ENCODE results near the gene DAGLB.

DAGLB gene

DNA sequence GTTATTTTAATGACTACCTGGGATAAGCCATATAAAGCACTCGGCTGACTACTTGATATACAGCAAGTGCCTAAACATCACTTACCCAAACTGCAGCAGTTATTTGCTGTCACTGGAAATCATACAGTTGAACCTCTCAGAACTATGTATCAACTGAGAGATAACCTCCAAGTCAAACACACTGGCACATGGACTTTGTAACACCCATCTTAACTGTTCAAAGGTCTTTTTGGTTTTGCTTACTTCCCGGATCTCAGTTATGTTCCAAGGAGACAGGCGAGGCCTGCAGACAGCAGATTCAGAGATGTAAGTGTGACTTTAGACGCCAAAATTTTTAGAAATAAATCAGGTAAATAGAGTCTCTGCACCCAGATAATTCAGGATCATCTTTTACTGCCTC, 34.6 kb upstream of the DAGLB start:
- TF ChIP-seq, protein P1, sequence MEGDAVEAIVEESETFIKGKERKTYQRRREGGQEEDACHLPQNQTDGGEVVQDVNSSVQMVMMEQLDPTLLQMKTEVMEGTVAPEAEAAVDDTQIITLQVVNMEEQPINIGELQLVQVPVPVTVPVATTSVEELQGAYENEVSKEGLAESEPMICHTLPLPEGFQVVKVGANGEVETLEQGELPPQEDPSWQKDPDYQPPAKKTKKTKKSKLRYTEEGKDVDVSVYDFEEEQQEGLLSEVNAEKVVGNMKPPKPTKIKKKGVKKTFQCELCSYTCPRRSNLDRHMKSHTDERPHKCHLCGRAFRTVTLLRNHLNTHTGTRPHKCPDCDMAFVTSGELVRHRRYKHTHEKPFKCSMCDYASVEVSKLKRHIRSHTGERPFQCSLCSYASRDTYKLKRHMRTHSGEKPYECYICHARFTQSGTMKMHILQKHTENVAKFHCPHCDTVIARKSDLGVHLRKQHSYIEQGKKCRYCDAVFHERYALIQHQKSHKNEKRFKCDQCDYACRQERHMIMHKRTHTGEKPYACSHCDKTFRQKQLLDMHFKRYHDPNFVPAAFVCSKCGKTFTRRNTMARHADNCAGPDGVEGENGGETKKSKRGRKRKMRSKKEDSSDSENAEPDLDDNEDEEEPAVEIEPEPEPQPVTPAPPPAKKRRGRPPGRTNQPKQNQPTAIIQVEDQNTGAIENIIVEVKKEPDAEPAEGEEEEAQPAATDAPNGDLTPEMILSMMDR (IDR thresholded peaks at IDR 0.05): no peak
- H3K27ac ChIP-seq: no peak overlapping the region
- H3K36me3 ChIP-seq: no peaks in the 10 kb centered on the region
- H3K4me1 ChIP-seq (ENCODE audit: control insufficient read depth in 1 of 2, insufficient read depth in 1 of 2, low read depth in 1 of 2, low read length in 1 of 2): peaks cover 18 to 20% of the 10 kb centered on the region in 2 experiments
- H3K4me3 ChIP-seq (ENCODE audit: low read depth in 1 of 2, low read length in 1 of 2): no peak overlapping the region
- no peaks in the 10 kb centered on the region for H3K9me3 ChIP-seq
- no peaks in the 10 kb centered on the region for H3K27me3 ChIP-seq

DNA sequence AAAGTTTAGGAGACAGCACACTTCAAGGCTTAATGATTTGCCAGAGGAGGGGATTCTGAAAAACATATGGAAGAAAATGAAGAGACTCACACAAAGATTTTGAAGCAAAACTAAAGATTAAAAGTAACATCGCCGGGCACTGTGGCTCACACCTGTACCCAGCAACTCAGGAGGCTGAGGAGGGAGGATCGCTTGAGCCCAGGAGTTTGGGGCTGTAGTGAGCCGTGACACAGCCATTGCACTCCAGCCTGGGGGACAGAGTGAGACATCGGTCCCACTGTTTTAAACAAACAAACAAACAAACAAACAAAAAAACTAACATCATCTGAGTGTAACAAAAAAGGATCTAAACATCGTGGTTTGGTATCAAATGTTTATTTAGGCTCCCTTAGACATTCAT, 33.7 kb upstream of the DAGLB start:
- H3K9me3 ChIP-seq: no peaks in the 10 kb centered on the region
- no peaks in the 10 kb centered on the region for H3K36me3 ChIP-seq
- H3K27me3 ChIP-seq: no peaks in the 10 kb centered on the region
- H3K4me3 ChIP-seq (ENCODE audit: low read depth in 1 of 2, low read length in 1 of 2): no peak overlapping the region
- peaks cover 23 to 24% of the 10 kb centered on the region in 2 experiments for H3K4me1 ChIP-seq (ENCODE audit: control insufficient read depth in 1 of 2, insufficient read depth in 1 of 2, low read depth in 1 of 2, low read length in 1 of 2)
- TF ChIP-seq, protein P1 (IDR thresholded peaks at IDR 0.05): no peak
- no peak overlapping the region for H3K27ac ChIP-seq

DNA sequence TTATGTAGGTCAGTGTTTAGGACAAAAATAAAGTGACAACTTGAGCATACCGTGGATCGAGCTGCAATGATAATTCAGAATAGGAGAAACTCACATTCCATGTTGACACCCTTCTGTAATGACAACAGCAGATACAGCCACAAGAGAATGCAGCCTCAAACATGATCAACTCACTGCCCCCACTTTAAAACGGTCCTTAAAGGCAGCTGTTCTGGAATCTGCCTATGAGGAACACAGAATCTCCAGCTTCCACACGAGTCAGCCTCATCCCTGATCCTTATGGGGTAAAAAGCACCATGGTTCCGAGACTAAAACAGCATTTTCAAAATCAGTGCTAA, 32.5 kb upstream of the DAGLB start:
- Histone ChIP-seq H3K9me3 (no peaks in the 10 kb centered on the region), H3K4me3 (ENCODE audit: low read depth in 1 of 2, low read length in 1 of 2) (no peak overlapping the region), H3K27me3 (no peaks in the 10 kb centered on the region), H3K27ac (no peak overlapping the region), H3K4me1 (ENCODE audit: control insufficient read depth in 1 of 2, insufficient read depth in 1 of 2, low read depth in 1 of 2, low read length in 1 of 2) (peaks cover 24 to 27% of the 10 kb centered on the region in 2 experiments), H3K36me3 (no peaks in the 10 kb centered on the region)
- TF ChIP-seq, protein P1 (IDR thresholded peaks at IDR 0.05): no peak

DNA sequence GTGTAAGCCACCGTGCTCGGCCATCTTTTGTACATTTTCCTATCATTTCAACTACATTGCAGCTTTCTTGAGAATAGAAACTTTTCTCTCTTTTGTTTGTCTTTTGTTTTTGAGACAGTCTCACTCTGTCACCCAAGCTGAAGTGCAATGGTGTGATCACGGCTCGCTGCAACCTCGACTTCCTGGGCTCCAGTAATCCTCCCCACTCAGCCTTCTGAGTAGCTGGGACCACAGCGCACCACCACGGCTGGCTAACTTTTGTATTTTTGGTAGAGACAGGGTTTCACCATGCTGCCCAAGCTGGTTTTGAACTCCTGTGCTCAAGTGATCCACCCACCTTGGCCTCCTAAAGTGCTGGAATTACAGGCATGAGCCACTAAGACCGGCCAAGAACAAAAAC, 31.3 kb upstream of the DAGLB start:
- no peak overlapping the region for H3K27ac ChIP-seq

DNA sequence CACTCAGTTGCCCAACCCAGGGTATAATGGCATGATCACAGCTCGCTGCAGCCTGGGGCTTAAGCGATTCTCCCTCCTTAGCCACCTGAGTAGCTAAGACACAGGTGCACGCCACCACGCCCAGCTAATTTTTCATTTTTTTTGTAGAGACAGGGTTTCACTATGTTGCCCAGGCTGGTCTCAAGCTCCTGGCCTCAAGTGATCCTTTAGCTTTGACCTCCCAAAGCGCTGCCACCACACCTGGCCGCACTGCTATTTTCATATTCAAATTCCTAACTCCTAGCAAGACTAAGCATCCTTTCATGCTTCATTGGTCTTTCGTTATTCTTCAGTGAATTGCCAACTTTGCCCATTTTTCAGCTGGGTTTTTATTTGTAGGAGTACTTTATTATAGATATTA, 30.4 kb upstream of the DAGLB start:
- H3K27me3 ChIP-seq: no peaks in the 10 kb centered on the region
- H3K9me3 ChIP-seq: no peaks in the 10 kb centered on the region
- peaks cover 2% of the 10 kb centered on the region for H3K36me3 ChIP-seq
- H3K4me3 ChIP-seq (ENCODE audit: low read depth in 1 of 2, low read length in 1 of 2): no peak overlapping the region
- H3K4me1 ChIP-seq (ENCODE audit: control insufficient read depth in 1 of 2, insufficient read depth in 1 of 2, low read depth in 1 of 2, low read length in 1 of 2): peaks cover 17% of the 10 kb centered on the region in 2 experiments
- no peak overlapping the region for H3K27ac ChIP-seq
- TF ChIP-seq, protein P1 (IDR thresholded peaks at IDR 0.05): no peak

More for the DNA sequence above, 31.3 kb upstream of the DAGLB start:
- Histone ChIP-seq H3K4me3 (ENCODE audit: low read depth in 1 of 2, low read length in 1 of 2) (no peak overlapping the region), H3K4me1 (ENCODE audit: control insufficient read depth in 1 of 2, insufficient read depth in 1 of 2, low read depth in 1 of 2, low read length in 1 of 2) (peaks cover 19 to 21% of the 10 kb centered on the region in 2 experiments), H3K27me3 (no peaks in the 10 kb centered on the region), H3K9me3 (no peaks in the 10 kb centered on the region), H3K36me3 (no peaks in the 10 kb centered on the region)
- TF ChIP-seq, protein P1 (IDR thresholded peaks at IDR 0.05): no peak

DNA sequence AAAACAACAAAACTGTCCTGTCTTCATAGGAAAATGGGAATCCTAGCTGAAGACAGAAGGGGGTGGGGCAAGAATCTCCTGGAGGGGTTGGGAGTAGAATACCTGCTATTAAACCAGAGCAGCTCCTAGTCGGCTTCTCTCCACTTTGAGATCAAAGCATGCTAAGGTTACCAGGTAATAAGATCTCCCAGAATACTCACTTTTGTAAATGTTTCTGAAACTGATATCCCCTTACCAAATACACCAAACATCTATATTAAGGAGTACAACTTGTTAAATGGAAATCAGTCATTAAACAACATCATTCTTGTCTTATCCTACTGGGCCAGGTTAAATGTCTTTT, 29.5 kb upstream of the DAGLB start:
- Histone ChIP-seq H3K9me3 (no peaks in the 10 kb centered on the region), H3K27me3 (no peaks in the 10 kb centered on the region), H3K4me1 (ENCODE audit: control insufficient read depth in 1 of 2, insufficient read depth in 1 of 2, low read depth in 1 of 2, low read length in 1 of 2) (peaks cover 8 to 9% of the 10 kb centered on the region in 2 experiments), H3K36me3 (peaks cover 5% of the 10 kb centered on the region), H3K27ac (no peak overlapping the region), H3K4me3 (ENCODE audit: low read depth in 1 of 2, low read length in 1 of 2) (no peak overlapping the region)
- TF ChIP-seq, protein P1 (IDR thresholded peaks at IDR 0.05): no peak
